ENCODE measurements around the gene AOAH. TPM values are rescaled to one million over a fixed set of nuclear protein-coding genes. Genes with fewer than 3 reads are reported as not detected.

Gene AOAH
- total RNA-seq, 1 experiment from 2014 or later, result not detected

- H3K9me3 ChIP-seq (ENCODE audit: low read depth, low read length, poor library complexity, severe bottlenecking), result peaks cover 3% of the 10 kb centered on the region
- H3K4me1 ChIP-seq (ENCODE audit: insufficient read depth, low read length, poor library complexity, severe bottlenecking), result no peaks in the 10 kb centered on the region
- peaks cover 3% of the 10 kb centered on the region for H3K27me3 ChIP-seq (replicated peaks; ENCODE audit: insufficient read depth, low read depth, low read length, poor library complexity)
- no peak for DNase-seq (ENCODE audit: low spot score)
- no peaks in the 10 kb centered on the region for H3K36me3 ChIP-seq (ENCODE audit: insufficient read depth, low read length, poor library complexity, severe bottlenecking)
- no TSS peak for BruUV-seq (replicated peaks)
- intact Hi-C loops (cut with micrococcal nuclease; ENCODE audit: unreplicated experiment), result no loop called here
- CTCF ChIA-PET, result no interaction called here
- no peak overlapping the region for H3K27ac ChIP-seq (ENCODE audit: low read depth, low read length, poor library complexity, severe bottlenecking)
- POLR2A ChIA-PET (ENCODE audit: low non-redundant PET), result no interaction called here
- H3K4me3 ChIP-seq (ENCODE audit: low read depth, low read length, poor library complexity, severe bottlenecking), result no peak overlapping the region
- TF ChIP-seq EZH2 (IDR thresholded peaks at IDR 0.05; ENCODE audit: borderline replicate concordance, low read depth, low read length, poor library complexity, severe bottlenecking), result no peak
- TF ChIP-seq CTCF (conservative IDR thresholded peaks at IDR 0.05; ENCODE audit: low read depth, low read length), result no peak
Measured at GRCh38 chr7:36575832-36576231, 148.5 kb downstream of the AOAH start.

- no peak overlapping the region for H3K4me3 ChIP-seq (ENCODE audit: low read depth, low read length, poor library complexity, severe bottlenecking)
- peaks cover 3% of the 10 kb centered on the region for H3K9me3 ChIP-seq (ENCODE audit: low read depth, low read length, poor library complexity, severe bottlenecking)
- no peak for TF ChIP-seq CTCF (conservative IDR thresholded peaks at IDR 0.05; ENCODE audit: low read depth, low read length)
- TF ChIP-seq EZH2 (IDR thresholded peaks at IDR 0.05; ENCODE audit: borderline replicate concordance, low read depth, low read length, poor library complexity, severe bottlenecking), result no peak
- no peak for DNase-seq (ENCODE audit: low spot score)
- ChIA-PET CTCF (no interaction called here), POLR2A (ENCODE audit: low non-redundant PET) (no interaction called here)
- H3K36me3 ChIP-seq (ENCODE audit: insufficient read depth, low read length, poor library complexity, severe bottlenecking), result no peaks in the 10 kb centered on the region
- H3K4me1 ChIP-seq (ENCODE audit: insufficient read depth, low read length, poor library complexity, severe bottlenecking), result no peaks in the 10 kb centered on the region
- no peak overlapping the region for H3K27ac ChIP-seq (ENCODE audit: low read depth, low read length, poor library complexity, severe bottlenecking)
- intact Hi-C loops (cut with micrococcal nuclease; ENCODE audit: unreplicated experiment), result no loop called here
- peaks cover 3% of the 10 kb centered on the region for H3K27me3 ChIP-seq (replicated peaks; ENCODE audit: insufficient read depth, low read depth, low read length, poor library complexity)
- no TSS peak for BruUV-seq (replicated peaks)
Measured at GRCh38 chr7:36573066-36573465, 151.2 kb downstream of the AOAH start.

GRCh38 chr7:36571190-36571560, 153.1 kb downstream of the AOAH start:
- DNase-seq (ENCODE audit: low spot score), result no peak
- H3K9me3 ChIP-seq (ENCODE audit: low read depth, low read length, poor library complexity, severe bottlenecking), result no peaks in the 10 kb centered on the region
- ChIA-PET CTCF (no interaction called here), POLR2A (ENCODE audit: low non-redundant PET) (no interaction called here)
- intact Hi-C loops (cut with micrococcal nuclease; ENCODE audit: unreplicated experiment), result no loop called here
- no peaks in the 10 kb centered on the region for H3K4me1 ChIP-seq (ENCODE audit: insufficient read depth, low read length, poor library complexity, severe bottlenecking)
- no peaks in the 10 kb centered on the region for H3K36me3 ChIP-seq (ENCODE audit: insufficient read depth, low read length, poor library complexity, severe bottlenecking)
- H3K27ac ChIP-seq (ENCODE audit: low read depth, low read length, poor library complexity, severe bottlenecking), result no peak overlapping the region
- TF ChIP-seq CTCF (conservative IDR thresholded peaks at IDR 0.05; ENCODE audit: low read depth, low read length), result no peak
- no peak overlapping the region for H3K4me3 ChIP-seq (ENCODE audit: low read depth, low read length, poor library complexity, severe bottlenecking)
- BruUV-seq (replicated peaks), result no TSS peak
- peaks cover 3% of the 10 kb centered on the region for H3K27me3 ChIP-seq (replicated peaks; ENCODE audit: insufficient read depth, low read depth, low read length, poor library complexity)
